Epithelial cell of proximal tubule (primary cell): ENCODE data around the gene OR9Q1. TPM values are rescaled to one million over a fixed set of nuclear protein-coding genes. Genes with fewer than 3 reads are reported as not detected.
"Not testable (repeated sequence)": the region's sequence is repeated elsewhere in the genome, so short reads cannot be mapped to it uniquely, and the experiment has no call there.

ENCODE experiments used
- DNase-seq: peaks from one replicate; pipeline ENCODE4 v3.0.0-alpha.2; 2011; ENCODE audit warnings: low read depth
- H3K4me3 ChIP-seq: 2 replicates; pipeline ENCODE4 v1.5.1; 2011; ENCODE audit warnings: low read depth, mild to moderate bottlenecking, low read length
- total RNA-seq: library from RNA; depleted of rRNA; stranded (reverse); fragments of >200 nt; gene quantifications from 2 replicates; pipeline ENCODE4 v1.2.3, GENCODE V29; 2015
- TF ChIP-seq, protein P1 (sequence below): conservative IDR thresholded peaks from 2 replicates; pipeline ENCODE4 v1.5.1; 2012; ENCODE audit warnings: low read depth, mild to moderate bottlenecking, low read length

The OR9Q1 gene
- total RNA-seq, 1 donor from 2014 or later = not detected

- DNase-seq = no peak
- no peak within 1 kb of the TSS for H3K4me3 ChIP-seq
- TF ChIP-seq, protein P1, sequence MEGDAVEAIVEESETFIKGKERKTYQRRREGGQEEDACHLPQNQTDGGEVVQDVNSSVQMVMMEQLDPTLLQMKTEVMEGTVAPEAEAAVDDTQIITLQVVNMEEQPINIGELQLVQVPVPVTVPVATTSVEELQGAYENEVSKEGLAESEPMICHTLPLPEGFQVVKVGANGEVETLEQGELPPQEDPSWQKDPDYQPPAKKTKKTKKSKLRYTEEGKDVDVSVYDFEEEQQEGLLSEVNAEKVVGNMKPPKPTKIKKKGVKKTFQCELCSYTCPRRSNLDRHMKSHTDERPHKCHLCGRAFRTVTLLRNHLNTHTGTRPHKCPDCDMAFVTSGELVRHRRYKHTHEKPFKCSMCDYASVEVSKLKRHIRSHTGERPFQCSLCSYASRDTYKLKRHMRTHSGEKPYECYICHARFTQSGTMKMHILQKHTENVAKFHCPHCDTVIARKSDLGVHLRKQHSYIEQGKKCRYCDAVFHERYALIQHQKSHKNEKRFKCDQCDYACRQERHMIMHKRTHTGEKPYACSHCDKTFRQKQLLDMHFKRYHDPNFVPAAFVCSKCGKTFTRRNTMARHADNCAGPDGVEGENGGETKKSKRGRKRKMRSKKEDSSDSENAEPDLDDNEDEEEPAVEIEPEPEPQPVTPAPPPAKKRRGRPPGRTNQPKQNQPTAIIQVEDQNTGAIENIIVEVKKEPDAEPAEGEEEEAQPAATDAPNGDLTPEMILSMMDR = no peak
Observed at GRCh38 chr11:58188770-58189169, 165.1 kb downstream of the OR9Q1 start, which contains the start of gene OR9Q2. Gene OR9Q2, plus strand, starts transcription at chr11:58189070. Its CDS starts 1,421 bp downstream, at chr11:58190491.

DNA sequence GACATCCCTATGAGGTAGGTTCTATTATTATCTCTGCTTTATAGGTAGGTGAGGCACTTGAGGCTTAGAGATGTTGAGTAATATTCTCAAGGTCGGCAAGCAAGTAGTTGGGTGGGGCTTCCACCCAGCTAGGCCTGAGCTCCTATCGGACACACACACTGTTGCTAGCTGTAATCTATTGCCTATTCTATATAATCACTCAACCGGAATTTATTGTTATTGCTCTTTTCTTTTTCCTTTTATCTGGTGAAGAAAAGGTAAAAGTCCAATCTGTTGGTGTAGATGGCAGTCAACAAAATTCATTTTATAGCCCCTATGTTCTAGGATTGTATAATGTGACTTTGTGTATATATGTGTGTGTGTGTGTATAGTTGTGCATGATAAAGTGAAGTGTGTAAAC is 168.5 kb downstream of the OR9Q1 start:
- no peak overlapping the region for H3K4me3 ChIP-seq
- TF ChIP-seq, protein P1 = no peak
- DNase-seq = no peak

DNA sequence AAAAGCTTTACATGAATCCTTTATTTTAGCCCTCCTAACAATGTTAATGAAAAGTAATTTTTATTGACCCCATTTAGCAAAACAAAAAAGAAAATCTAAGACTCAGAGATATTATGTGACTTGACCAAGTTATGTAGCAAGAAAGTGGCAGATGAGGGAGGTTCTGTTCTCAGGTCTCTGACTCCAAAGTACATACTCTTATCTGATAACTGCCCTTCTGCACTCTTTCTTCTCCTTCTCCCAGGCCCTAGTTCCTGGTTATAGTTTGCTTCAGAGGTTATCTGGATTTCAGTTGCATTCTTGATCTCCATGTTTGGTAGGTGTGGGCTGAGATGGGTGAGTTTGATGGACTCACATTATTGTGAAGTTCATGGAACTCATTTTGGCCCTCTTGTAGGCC is 169.7 kb downstream of the OR9Q1 start:
- no peak overlapping the region for H3K4me3 ChIP-seq
- no peak for DNase-seq
- TF ChIP-seq, protein P1 = no peak

DNA sequence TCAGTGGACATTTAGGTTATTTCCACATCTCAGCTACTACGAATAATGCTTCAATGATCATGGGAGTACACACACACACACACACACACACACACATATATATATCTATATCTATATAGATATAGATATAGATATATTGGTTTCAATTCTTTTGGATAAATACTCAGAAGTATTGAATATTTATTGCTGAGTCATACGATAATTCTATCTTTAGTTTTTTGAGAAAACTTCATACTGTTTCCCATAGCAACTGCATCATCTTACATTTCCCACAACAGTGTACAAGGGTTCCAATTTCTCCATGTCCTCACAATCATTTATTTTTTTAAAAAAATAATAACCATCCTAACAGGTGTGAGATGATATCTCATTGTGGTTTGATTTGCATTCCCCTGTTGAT is 172.3 kb downstream of the OR9Q1 start:
- no peak for DNase-seq

GRCh38 chr11:58199271-58199670 is 175.6 kb downstream of the OR9Q1 start:
- TF ChIP-seq, protein P1 = no peak
- DNase-seq = no peak

More for the DNA sequence above, 172.3 kb downstream of the OR9Q1 start:
- TF ChIP-seq, protein P1 = no peak
- H3K4me3 ChIP-seq = no peak overlapping the region

GRCh38 chr11:58204042-58204441 is 180.4 kb downstream of the OR9Q1 start, which contains the start of gene OR1S2:
Gene OR1S2, minus strand, starts transcription at chr11:58204142. Its CDS starts 0 bp downstream, at chr11:58204142.
- TF ChIP-seq, protein P1 = no peak
- no peak within 1 kb of the TSS for H3K4me3 ChIP-seq
- DNase-seq = no peak

More at GRCh38 chr11:58199271-58199670, 175.6 kb downstream of the OR9Q1 start:
- H3K4me3 ChIP-seq = no peak overlapping the region

GRCh38 chr11:58212420-58212819 is 188.7 kb downstream of the OR9Q1 start, which contains the start of gene OR1S1:
Gene OR1S1, plus strand, starts transcription at chr11:58212720.
- not testable (repeated sequence) for DNase-seq, H3K4me3 ChIP-seq
